Fibroblast of mammary gland (primary cell): ENCODE measurements around the gene DLD.

Source experiments
- DNase-seq: peaks from one replicate; pipeline ENCODE4 v3.0.0-alpha.2; 2010; ENCODE audit warnings: low read depth
- H3K4me3 ChIP-seq: 2 replicates; pipeline ENCODE4 v1.5.1; 2011; ENCODE audit warnings: low read depth, mild to moderate bottlenecking, low read length, moderate library complexity; ENCODE audit not compliant: control insufficient read depth
- CTCF ChIP-seq: conservative IDR thresholded peaks from 2 replicates; pipeline ENCODE4 v1.5.1; 2011; ENCODE audit warnings: low read depth, low read length, inconsistent platforms; ENCODE audit not compliant: control insufficient read depth, insufficient read depth

The DLD gene

DNA sequence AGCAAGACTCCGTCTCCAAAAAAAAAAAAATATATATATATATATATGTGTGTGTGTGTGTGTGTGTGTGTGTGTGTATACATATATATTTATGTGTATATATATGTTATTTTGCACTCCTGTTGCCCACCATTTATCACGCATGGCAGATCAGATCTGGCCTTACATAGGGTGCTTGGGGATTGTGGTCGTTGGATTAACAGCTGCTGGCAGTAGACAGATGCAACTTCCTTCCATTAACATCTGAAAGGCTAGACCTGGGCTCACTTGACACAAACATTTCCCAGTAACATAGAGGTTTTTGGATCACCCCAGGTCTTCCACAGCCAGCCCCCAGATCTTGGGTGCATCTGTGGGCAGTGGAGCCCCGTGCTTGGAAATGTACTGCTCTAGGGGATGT lies 40.8 kb upstream of the DLD start:
- no peak for TF ChIP-seq CTCF
- DNase-seq, result no peak
- H3K4me3 ChIP-seq, result no peak overlapping the region

- DNase-seq, result peak; percentile 2
- no peak for TF ChIP-seq CTCF
- H3K4me3 ChIP-seq, result no peak overlapping the region
Measured at GRCh38 chr7:107850643-107851042, 40.3 kb upstream of the DLD start.

DNA sequence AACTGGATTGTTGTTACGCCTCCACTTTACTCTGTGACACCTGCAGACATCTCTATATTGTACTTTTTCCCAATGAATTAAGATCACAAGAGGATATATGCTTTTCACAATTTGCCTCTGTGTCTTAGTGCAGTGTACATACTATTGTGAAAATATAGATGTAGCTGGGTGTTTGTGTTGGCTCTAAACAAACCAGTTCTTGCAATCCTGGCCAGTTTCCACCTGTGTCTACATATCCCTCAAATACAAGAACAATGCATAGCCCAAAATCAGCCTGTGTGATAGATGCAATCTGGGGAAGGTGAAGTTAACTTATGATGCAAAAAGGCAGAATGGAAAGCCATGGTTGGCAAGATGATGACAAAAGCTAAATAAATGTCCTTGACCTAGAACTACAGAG lies 36.5 kb upstream of the DLD start:
- H3K4me3 ChIP-seq, result no peak overlapping the region
- no peak for TF ChIP-seq CTCF
- DNase-seq, result no peak

GRCh38 chr7:107854989-107855388 lies 36.0 kb upstream of the DLD start:
- H3K4me3 ChIP-seq, result no peak overlapping the region
- no peak for TF ChIP-seq CTCF
- peak; percentile 64 for DNase-seq

DNA sequence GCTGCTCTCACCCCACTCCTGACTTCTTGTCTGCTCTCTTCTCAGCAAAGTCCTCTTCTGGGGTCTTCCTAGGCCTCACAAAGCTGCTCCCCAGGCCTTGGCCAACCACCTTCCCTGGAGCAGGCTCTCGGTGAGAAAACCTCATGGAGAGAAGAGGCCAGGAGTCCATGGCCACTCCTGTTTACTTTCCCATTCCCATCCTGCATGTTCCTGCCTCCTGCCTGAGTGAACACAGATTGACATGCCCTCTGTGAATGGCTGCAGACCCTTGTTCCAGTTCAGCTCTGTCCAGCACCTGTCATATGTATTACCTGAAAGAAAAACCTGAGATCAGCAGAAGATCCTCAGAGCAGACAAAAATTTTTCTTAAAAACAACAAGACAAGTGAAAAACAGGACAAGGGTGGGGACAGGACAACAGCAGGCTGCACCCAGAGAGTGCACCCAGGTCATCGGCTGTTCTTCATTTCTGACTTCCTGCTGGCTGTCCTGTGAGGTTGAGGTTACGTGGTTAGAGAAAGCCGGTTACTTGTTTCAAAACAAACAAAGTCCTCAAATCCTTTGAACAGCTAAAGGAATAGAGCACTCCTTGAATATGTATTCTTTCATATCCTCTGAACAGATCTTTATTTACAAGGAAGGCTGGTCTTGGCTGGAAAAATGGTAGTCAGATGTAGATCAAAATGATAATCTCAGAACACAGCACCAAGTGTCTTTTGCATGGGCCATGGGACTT lies 34.0 kb upstream of the DLD start:
- TF ChIP-seq CTCF, result no peak
- DNase-seq, result no peak
- H3K4me3 ChIP-seq, result no peak overlapping the region

DNA sequence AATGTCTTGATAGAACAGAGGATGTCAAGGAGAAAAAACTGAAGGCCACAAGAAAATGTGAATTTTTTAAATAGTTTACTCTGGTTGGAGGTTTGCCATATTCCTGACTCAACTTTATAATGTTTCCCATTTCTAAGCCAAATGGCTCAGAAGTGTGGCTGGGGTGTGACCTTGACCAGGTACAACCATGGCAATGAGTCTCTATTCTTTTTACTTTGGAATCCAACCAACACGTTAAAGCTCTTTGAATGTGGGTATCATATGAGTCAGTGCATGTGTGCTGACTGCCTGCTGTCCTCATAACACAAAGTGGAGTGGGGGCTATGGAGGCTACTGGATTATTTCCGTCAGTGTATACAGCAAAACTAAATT lies 33.5 kb upstream of the DLD start:
- TF ChIP-seq CTCF, result no peak
- no peak overlapping the region for H3K4me3 ChIP-seq
- peak; percentile 31 for DNase-seq

- TF ChIP-seq CTCF, result no peak
- no peak for DNase-seq
- no peak overlapping the region for H3K4me3 ChIP-seq
Measured at GRCh38 chr7:107858280-107858679, 32.7 kb upstream of the DLD start.
